GM23338 (cell line): ENCODE results near the gene MMP17. TPM values are rescaled to one million over a fixed set of nuclear protein-coding genes. Genes with fewer than 3 reads are reported as not detected.

ENCODE experiments used
- ATAC-seq: fragments of 200-7000 bp; cut with Tn5 transposase; 3 replicates; pipeline ENCODE4 v1.9.1; 2020
- DNase-seq: peaks from one replicate; pipeline ENCODE4 v3.0.0-alpha.2; 2015; ENCODE audit warnings: low spot score
- H2AFZ ChIP-seq: fragments of 200-600 bp; sonication (generic); 2 replicates; pipeline ENCODE4 v1.8.0; 2016; ENCODE audit warnings: antibody characterized with exemption, mild to moderate bottlenecking, moderate library complexity
- H3F3A ChIP-seq: fragments of 200-600 bp; sonication (generic); replicated peaks from 2 replicates; pipeline ENCODE4 v1.8.0; 2017; ENCODE audit warnings: antibody characterized with exemption, mixed run types, low read depth
- H3K27ac ChIP-seq: fragments of 200-600 bp; sonication (generic); 2 replicates; pipeline ENCODE4 v1.6.1; 2016; ENCODE audit warnings: low read depth
- H3K27me3 ChIP-seq: fragments of 200-600 bp; sonication (generic); 2 replicates; pipeline ENCODE4 v1.8.0; 2016; ENCODE audit warnings: mild to moderate bottlenecking, mixed run types, moderate library complexity; ENCODE audit not compliant: insufficient read depth
- H3K36me3 ChIP-seq: fragments of 200-600 bp; sonication (generic); 2 replicates; pipeline ENCODE4 v1.8.0; 2016; ENCODE audit warnings: mild to moderate bottlenecking; ENCODE audit not compliant: insufficient read depth
- H3K4me1 ChIP-seq: fragments of 200-600 bp; sonication (generic); 2 replicates; pipeline ENCODE4 v1.8.0; 2016; ENCODE audit warnings: mild to moderate bottlenecking, moderate library complexity; ENCODE audit not compliant: insufficient read depth
- H3K4me2 ChIP-seq: fragments of 200-600 bp; sonication (generic); 2 replicates; pipeline ENCODE4 v1.7.1; 2017; ENCODE audit warnings: mixed run types
- H3K4me3 ChIP-seq: fragments of 200-600 bp; sonication (generic); 2 replicates; pipeline ENCODE4 v1.6.1; 2016; ENCODE audit warnings: mixed run types
- H3K79me2 ChIP-seq: fragments of 200-600 bp; sonication (generic); replicated peaks from 2 replicates; pipeline ENCODE4 v1.8.0; 2017; ENCODE audit warnings: mild to moderate bottlenecking; ENCODE audit not compliant: insufficient read depth
- H3K9me2 ChIP-seq: fragments of 200-600 bp; sonication (generic); 2 replicates; pipeline ENCODE4 v1.8.0; 2017; ENCODE audit not compliant: insufficient read depth
- H4K20me1 ChIP-seq: fragments of 200-600 bp; sonication (generic); replicated peaks from 2 replicates; pipeline ENCODE4 v1.8.0; 2017; ENCODE audit warnings: mild to moderate bottlenecking; ENCODE audit not compliant: insufficient read depth
- H3K27ac Mint-ChIP-seq: 2 replicates; pipeline ENCODE4 v1.8.0; 2020; ENCODE audit warnings: inconsistent platforms, mild to moderate bottlenecking, moderate library complexity, mixed read lengths
- H3K27me3 Mint-ChIP-seq: 3 replicates; pipeline ENCODE4 v1.8.0; 2022; ENCODE audit warnings: low read depth, mild to moderate bottlenecking, moderate library complexity, mixed read lengths, inconsistent platforms; ENCODE audit not compliant: insufficient read depth, poor library complexity
- H3K36me3 Mint-ChIP-seq: 3 replicates; pipeline ENCODE4 v1.8.0; 2021; ENCODE audit warnings: low read depth, mild to moderate bottlenecking, inconsistent platforms, moderate library complexity, mixed read lengths
- H3K4me1 Mint-ChIP-seq: 3 replicates; pipeline ENCODE4 v1.8.0; 2020; ENCODE audit warnings: mild to moderate bottlenecking, inconsistent platforms, mixed read lengths
- H3K4me3 Mint-ChIP-seq: 3 replicates; pipeline ENCODE4 v1.8.0; 2021; ENCODE audit warnings: moderate library complexity, mild to moderate bottlenecking, inconsistent platforms, mixed read lengths
- H3K9me3 Mint-ChIP-seq: 3 replicates; pipeline ENCODE4 v1.8.0; 2020; ENCODE audit warnings: moderate library complexity, mild to moderate bottlenecking, inconsistent platforms, mixed read lengths
- CTCF ChIP-seq, 2 experiments: fragments of 200-600 bp in 1 of 2; sonication (generic) in 1 of 2; conservative IDR thresholded peaks; 2 replicates each; pipeline versions ENCODE4 v1.5.1 to v1.6.1; 2016 to 2017; ENCODE audit warnings: antibody characterized with exemption in 2 of 2, low read depth in 2 of 2, mild to moderate bottlenecking in 2 of 2, moderate library complexity in 1 of 2
- ETS1 ChIP-seq: IDR thresholded peaks from 2 replicates; pipeline ENCODE4 v1.6.1; 2016; ENCODE audit warnings: antibody characterized with exemption
- EZH2 ChIP-seq: fragments of 200-600 bp; sonication (generic); IDR thresholded peaks from one replicate; pipeline ENCODE4 v1.8.0; 2017; ENCODE audit warnings: antibody characterized with exemption, mild to moderate bottlenecking, low read depth; ENCODE audit not compliant: unreplicated experiment
- EZH2phosphoT487 ChIP-seq: fragments of 200-600 bp; sonication (generic); IDR thresholded peaks from one replicate; pipeline ENCODE4 v1.8.1; 2018; ENCODE audit warnings: antibody characterized with exemption; ENCODE audit not compliant: unreplicated experiment
- JUNB ChIP-seq: IDR thresholded peaks from one replicate; pipeline ENCODE4 v1.6.1; 2016; ENCODE audit warnings: antibody characterized with exemption; ENCODE audit not compliant: unreplicated experiment
- NANOG ChIP-seq: IDR thresholded peaks from 2 replicates; pipeline ENCODE4 v1.6.1; 2016; ENCODE audit warnings: antibody characterized with exemption, borderline replicate concordance
- POLR2AphosphoS5 ChIP-seq: IDR thresholded peaks from 2 replicates; pipeline ENCODE4 v1.6.1; 2016; ENCODE audit warnings: antibody characterized with exemption, low read depth
- ZNF331 ChIP-seq: fragments of 250-450 bp; sonication (Bioruptor Pico); IDR thresholded peaks from 2 replicates; pipeline ENCODE4 v1.5.0; 2020; ENCODE audit warnings: low read depth, mild to moderate bottlenecking, moderate library complexity
- ZNF462 ChIP-seq: fragments of 250-450 bp; sonication (Bioruptor Pico); IDR thresholded peaks from 2 replicates; pipeline ENCODE4 v1.5.0; 2020; ENCODE audit warnings: mild to moderate bottlenecking, moderate library complexity
- polyA plus RNA-seq: library from polyadenylated mRNA; unstranded; fragments of >200 nt; fragmentation: Nextera tagmentation; extraction: Ambion mirVana; gene quantifications from 2 replicates; pipeline ENCODE4 v1.2.1, GENCODE V29; 2016
- total RNA-seq: library from RNA; depleted of rRNA; stranded (reverse); fragments of >200 nt; shearing (Covaris generic); gene quantifications from 2 replicates; pipeline ENCODE4 v1.2.3, GENCODE V29; 2014

MMP17 gene
- total and polyA plus RNA-seq, 2 experiments from 2014 or later, result 10.4 to 48.5 TPM

- TF ChIP-seq ETS1, result no peak
Measured at GRCh38 chr12:131860472-131861260, 32.5 kb downstream of the MMP17 start (continued).

GRCh38 chr12:131861261-131862083 lies 33.3 kb downstream of the MMP17 start:
- no peaks in the 10 kb centered on the region for H3K79me2 ChIP-seq
- no peaks in the 10 kb centered on the region for H3K36me3 ChIP-seq
- ATAC-seq (no peak), DNase-seq (no peak)
- H3K4me3 Mint-ChIP-seq, result peak overlapping the region; percentile 7; the same call in 1 of the 3 replicates
- peaks cover 12% of the 10 kb centered on the region; the same call in 1 of the 2 replicates for H3F3A ChIP-seq
- peaks cover under 1% of the 10 kb centered on the region; the same call in 1 of the 3 replicates for H3K9me3 Mint-ChIP-seq
- H3K9me2 ChIP-seq, result no peaks in the 10 kb centered on the region
- no peak overlapping the region for H3K4me3 ChIP-seq
- H3K27me3 ChIP-seq, result no peaks in the 10 kb centered on the region
- peaks cover 38% of the 10 kb centered on the region for H3K27me3 Mint-ChIP-seq
- H4K20me1 ChIP-seq, result no peaks in the 10 kb centered on the region
- H3K27ac ChIP-seq, result no peak overlapping the region
- peaks cover 24% of the 10 kb centered on the region for H3K4me1 ChIP-seq
- H3K4me2 ChIP-seq, result peak overlapping the region; percentile 38; the same call in 1 of the 2 replicates
- H2AFZ ChIP-seq, result peak overlapping the region; percentile 4
- peak overlapping the region; percentile 96 for H3K27ac Mint-ChIP-seq
- peaks cover 40% of the 10 kb centered on the region for H3K4me1 Mint-ChIP-seq
- peaks cover 4% of the 10 kb centered on the region; the same call in 1 of the 3 replicates for H3K36me3 Mint-ChIP-seq
- no peak for TF ChIP-seq ETS1
- TF ChIP-seq NANOG, result no peak
- no peak for TF ChIP-seq JUNB
- TF ChIP-seq POLR2AphosphoS5, result no peak
- TF ChIP-seq EZH2phosphoT487, result no peak
- no peak for TF ChIP-seq CTCF (conservative IDR thresholded peaks at IDR 0.05; ENCODE audit: low read depth in 2 of 2)
- no peak for TF ChIP-seq EZH2
- TF ChIP-seq ZNF331 (CRISPR knock-in tag), result no peak
- no peak for TF ChIP-seq ZNF462 (CRISPR knock-in tag)
